HG02798 (cell line): ENCODE measurements around the gene MARK2.

Source experiments
- ATAC-seq: cut with Tn5 transposase; IDR thresholded peaks from one replicate; pipeline ENCODE4 v1.9.1; 2021; ENCODE audit warnings: mild to moderate bottlenecking; ENCODE audit not compliant: unreplicated experiment, poor library complexity

Gene MARK2

GRCh38 chr11:63826471-63827190 lies 12.3 kb upstream of the MARK2 start:
- ATAC-seq = no peak

GRCh38 chr11:63829823-63830489 lies 9.0 kb upstream of the MARK2 start:
- ATAC-seq = no peak

- no peak for ATAC-seq
Observed at GRCh38 chr11:63831326-63831725, 7.6 kb upstream of the MARK2 start.

- ATAC-seq = no peak
Observed at GRCh38 chr11:63832336-63832735, 6.6 kb upstream of the MARK2 start.

GRCh38 chr11:63833048-63833447 lies 5.9 kb upstream of the MARK2 start:
- ATAC-seq = no peak

- ATAC-seq = no peak
Observed at GRCh38 chr11:63834535-63835157, 4.3 kb upstream of the MARK2 start.

GRCh38 chr11:63835158-63835545 lies 3.8 kb upstream of the MARK2 start:
- no peak for ATAC-seq

- ATAC-seq = no peak
Observed at GRCh38 chr11:63837027-63837688, 1.8 kb upstream of the MARK2 start.

- no peak for ATAC-seq
Observed at GRCh38 chr11:63837739-63838138, 1.2 kb upstream of the MARK2 start.

- no peak for ATAC-seq
Observed at GRCh38 chr11:63838150-63838677, 696 bp upstream of the MARK2 start.

GRCh38 chr11:63839508-63840355 lies 822 bp downstream of the MARK2 start:
- no peak for ATAC-seq

GRCh38 chr11:63840356-63841060 lies 1.6 kb downstream of the MARK2 start:
- ATAC-seq = no peak

- ATAC-seq = no peak
Observed at GRCh38 chr11:63841554-63841953, 2.6 kb downstream of the MARK2 start.

GRCh38 chr11:63843041-63843440 lies 4.1 kb downstream of the MARK2 start:
- ATAC-seq = no peak

- no peak for ATAC-seq
Observed at GRCh38 chr11:63844836-63845235, 5.9 kb downstream of the MARK2 start.

GRCh38 chr11:63845303-63845702 lies 6.4 kb downstream of the MARK2 start:
- ATAC-seq = no peak

- ATAC-seq = no peak
Observed at GRCh38 chr11:63845911-63846310, 7.0 kb downstream of the MARK2 start.

GRCh38 chr11:63846897-63847296 lies 8.0 kb downstream of the MARK2 start:
- no peak for ATAC-seq

- ATAC-seq = no peak
Observed at GRCh38 chr11:63847363-63847762, 8.5 kb downstream of the MARK2 start.
